Psoas muscle (tissue), 8 donors: Measurements from ENCODE around the gene ACVR1B. TPM values are rescaled to one million over a fixed set of nuclear protein-coding genes. Genes with fewer than 3 reads are reported as not detected.

Experiments
- ATAC-seq, 4 donors: fragments of 200-7000 bp; cut with Tn5 transposase; one replicate each; pipeline ENCODE4 v1.9.1; 2020; ENCODE audit warnings: moderate library complexity in 3 of 4, mild to moderate bottlenecking in 2 of 4
- DNase-seq, 2 donors: peaks; one replicate each; pipeline ENCODE4 v3.0.0-alpha.2; 2020
- H3K27ac ChIP-seq: fragments of 200-600 bp; one replicate; pipeline ENCODE4 v1.8.0; 2022
- H3K27me3 ChIP-seq, 3 donors: fragments of 200-600 bp in 1 of 3; one replicate each; pipeline versions ENCODE4 v1.6.1 to v1.8.0; 2013 to 2022; ENCODE audit warnings: low read length in 2 of 3, mild to moderate bottlenecking in 2 of 3, moderate library complexity in 1 of 3; ENCODE audit not compliant: insufficient read depth in 3 of 3
- H3K36me3 ChIP-seq, 2 donors: fragments of 200-600 bp in 1 of 2; one replicate each; pipeline versions ENCODE4 v1.6.1 to v1.8.0; 2013 to 2022; ENCODE audit warnings: low read depth in 1 of 2, mild to moderate bottlenecking in 1 of 2, moderate library complexity in 1 of 2; ENCODE audit not compliant: insufficient read depth in 1 of 2
- H3K4me1 ChIP-seq: fragments of 200-600 bp; one replicate; pipeline ENCODE4 v1.8.0; 2022
- H3K4me3 ChIP-seq: fragments of 200-600 bp; one replicate; pipeline ENCODE4 v1.8.0; 2022; ENCODE audit warnings: mild to moderate bottlenecking
- H3K9me3 ChIP-seq: fragments of 200-600 bp; one replicate; pipeline ENCODE4 v1.8.0; 2022
- CTCF ChIP-seq: fragments of 200-600 bp; IDR thresholded peaks from one replicate; pipeline ENCODE4 v1.8.0; 2022; ENCODE audit warnings: antibody characterized with exemption
- WGBS, 3 donors: extraction: QIAGEN DNeasy Blood & Tissue Kit; methylation state at CpG; one replicate each; pipeline versions ENCODE4 v1.1.6 to v1.1.7; 2013; 5-methylcytosine and 5-hydroxymethylcytosine counted together
- intact Hi-C, 2 donors: fragments of 100-400 bp; cut with DNase I; formaldehyde crosslinking; loops; one replicate each; pipeline versions ENCODE4 v1.11.0 to v1.14.2; 2022
- polyA plus RNA-seq, 3 donors: library from polyadenylated mRNA; stranded (reverse); fragments of 200-250 nt; gene quantifications; one replicate each; pipeline ENCODE4 v1.2.3, GENCODE V29; 2013
- total RNA-seq, 4 donors: library from RNA; stranded (reverse); fragmentation: NEBNext Ultra II Directional in 2 of 4; extraction: Animal tissue kit (Norgen Biotek cat#: 25700) in 2 of 4; gene quantifications; one replicate each; pipeline versions ENCODE4 v1.2.1 to v1.2.4, GENCODE V29; 2021 to 2023
- donor health status: healthy with polysubstance abuse.
- donor health status: DM: no; HTN: no; CAD: no; lungs with moderate emphysema.
- donor health status: Bipolar disorder and iron deficiency.
- donor health status: healthy.
- donor health status: DM: yes; HTN: yes; CAD: no.
- donor health status: DM: no; HTN: no; CAD: no.
- donor health status: DM: no; HTN: no; CAD: no.
- donor health status: DM: yes; HTN: yes; CAD: no.

The ACVR1B gene
- total and polyA plus RNA-seq, 7 donors = 5.8 to 16.6 (median 12.7) TPM

GRCh38 chr12:51925346-51926063, 26.0 kb upstream of the ACVR1B start:
- Histone ChIP-seq H3K4me3 (no peak overlapping the region), H3K9me3 (no peaks in the 10 kb centered on the region), H3K27ac (peak overlapping the region; percentile 41), H3K27me3 (no peaks in the 10 kb centered on the region), H3K4me1 (peaks cover 35% of the 10 kb centered on the region), H3K36me3 (no peaks in the 10 kb centered on the region)
- DNase-seq (no peak), ATAC-seq (no peak)
- TF ChIP-seq CTCF = no peak
- 25 to 43% (median 39%) methylated on average over 3 of the region's 3 CpGs for WGBS, 3 donors
- intact Hi-C loops = no loop called here

- WGBS, 3 donors = 74 to 75% (median 74%) methylated on average over 8 of the region's 8 CpGs
- no peaks in the 10 kb centered on the region for H3K36me3 ChIP-seq
- H3K9me3 ChIP-seq = no peaks in the 10 kb centered on the region
- ATAC-seq = no peak
- H3K27me3 ChIP-seq = no peaks in the 10 kb centered on the region
- H3K27ac ChIP-seq = peak overlapping the region; percentile 54
- DNase-seq = no peak
- intact Hi-C loops = no loop called here
- peaks cover 28% of the 10 kb centered on the region for H3K4me1 ChIP-seq
- no peak overlapping the region for H3K4me3 ChIP-seq
- no peak for TF ChIP-seq CTCF
Measured at GRCh38 chr12:51926064-51926632, 25.4 kb upstream of the ACVR1B start.

GRCh38 chr12:51926718-51927117, 24.8 kb upstream of the ACVR1B start:
- no peaks in the 10 kb centered on the region for H3K27me3 ChIP-seq
- H3K27ac ChIP-seq = peak overlapping the region; percentile 54
- peak; percentile 32 for TF ChIP-seq CTCF
- no peaks in the 10 kb centered on the region for H3K36me3 ChIP-seq
- ATAC-seq (no peak), DNase-seq (no peak)
- intact Hi-C loops = no loop called here
- H3K4me3 ChIP-seq = no peak overlapping the region
- 93 to 100% (median 98%) methylated on average over 2 of the region's 2 CpGs for WGBS, 3 donors
- peaks cover 23% of the 10 kb centered on the region for H3K4me1 ChIP-seq
- no peaks in the 10 kb centered on the region for H3K9me3 ChIP-seq

- ATAC-seq (no peak), DNase-seq (no peak)
- no peak for TF ChIP-seq CTCF
- Histone ChIP-seq H3K9me3 (no peaks in the 10 kb centered on the region), H3K4me3 (no peak overlapping the region), H3K36me3 (no peaks in the 10 kb centered on the region), H3K27ac (no peak overlapping the region), H3K4me1 (no peaks in the 10 kb centered on the region), H3K27me3 (no peaks in the 10 kb centered on the region)
- whole genome bisulfite sequencing, 3 donors = 76 to 80% (median 76%) methylated on average over 5 of the region's 5 CpGs
- intact Hi-C loops = no loop called here
Measured at GRCh38 chr12:51932218-51933076, 19.1 kb upstream of the ACVR1B start.
